MCF 10A (cell line): ENCODE results near the gene SLC7A8. TPM values are rescaled to one million over a fixed set of nuclear protein-coding genes. Genes with fewer than 3 reads are reported as not detected.

ENCODE experiments used
- BruUV-seq: library from RNA; stranded (reverse); fragments of 400-500 nt; replicated peaks from 2 replicates; lab custom pipeline; 2021; lab: Mats Ljungman, UMichigan
- CTCF ChIA-PET: fragments of 300-600 bp; sonication (Branson Sonifier 250); formaldehyde crosslinking; extraction: SDS; loops from one replicate; lab custom pipeline; 2021; ENCODE audit warnings: antibody characterized with exemption, inconsistent platforms; lab: Yijun Ruan, JAX
- POLR2A ChIA-PET: fragments of 300-600, 350-650 bp; sonication (Branson Sonifier 250); formaldehyde crosslinking; extraction: SDS; loops from one replicate; lab custom pipeline; 2020; ENCODE audit warnings: antibody characterized with exemption, inconsistent platforms; lab: Yijun Ruan, JAX
- DNase-seq: peaks from one replicate; pipeline ENCODE4 v3.0.0-alpha.2; 2018; ENCODE audit not compliant: unreplicated experiment
- H3K27ac Mint-ChIP-seq: one replicate; pipeline ENCODE4 v1.8.0; 2022; ENCODE audit warnings: mild to moderate bottlenecking, low read depth, mixed read lengths; ENCODE audit not compliant: unreplicated experiment
- H3K27me3 Mint-ChIP-seq: one replicate; pipeline ENCODE4 v1.8.0; 2022; ENCODE audit warnings: mixed read lengths; ENCODE audit not compliant: insufficient read depth, unreplicated experiment
- H3K36me3 Mint-ChIP-seq: one replicate; pipeline ENCODE4 v1.8.0; 2022; ENCODE audit warnings: mild to moderate bottlenecking, moderate library complexity, mixed read lengths; ENCODE audit not compliant: insufficient read depth, unreplicated experiment
- H3K4me1 Mint-ChIP-seq: one replicate; pipeline ENCODE4 v1.8.0; 2022; ENCODE audit warnings: mixed read lengths; ENCODE audit not compliant: insufficient read depth, unreplicated experiment
- H3K4me3 Mint-ChIP-seq: one replicate; pipeline ENCODE4 v1.8.0; 2022; ENCODE audit warnings: mild to moderate bottlenecking, moderate library complexity, mixed read lengths; ENCODE audit not compliant: unreplicated experiment
- H3K9me3 Mint-ChIP-seq: one replicate; pipeline ENCODE4 v1.8.0; 2022; ENCODE audit warnings: mixed read lengths; ENCODE audit not compliant: unreplicated experiment
- CTCF ChIP-seq: fragments of 200-600 bp; IDR thresholded peaks from one replicate; pipeline ENCODE4 v1.8.0; 2022; ENCODE audit warnings: antibody characterized with exemption, mild to moderate bottlenecking; ENCODE audit not compliant: unreplicated experiment
- intact Hi-C: fragments of 100-400 bp; cut with micrococcal nuclease; formaldehyde crosslinking; loops from 2 replicates; pipeline ENCODE4 v1.14.1; 2022
- total RNA-seq: library from RNA; stranded (reverse); gene quantifications from 2 replicates; pipeline ENCODE4 v1.2.3, GENCODE V29; 2022

SLC7A8 gene
- total RNA-seq, 1 experiment from 2014 or later = 2.4 TPM

DNA sequence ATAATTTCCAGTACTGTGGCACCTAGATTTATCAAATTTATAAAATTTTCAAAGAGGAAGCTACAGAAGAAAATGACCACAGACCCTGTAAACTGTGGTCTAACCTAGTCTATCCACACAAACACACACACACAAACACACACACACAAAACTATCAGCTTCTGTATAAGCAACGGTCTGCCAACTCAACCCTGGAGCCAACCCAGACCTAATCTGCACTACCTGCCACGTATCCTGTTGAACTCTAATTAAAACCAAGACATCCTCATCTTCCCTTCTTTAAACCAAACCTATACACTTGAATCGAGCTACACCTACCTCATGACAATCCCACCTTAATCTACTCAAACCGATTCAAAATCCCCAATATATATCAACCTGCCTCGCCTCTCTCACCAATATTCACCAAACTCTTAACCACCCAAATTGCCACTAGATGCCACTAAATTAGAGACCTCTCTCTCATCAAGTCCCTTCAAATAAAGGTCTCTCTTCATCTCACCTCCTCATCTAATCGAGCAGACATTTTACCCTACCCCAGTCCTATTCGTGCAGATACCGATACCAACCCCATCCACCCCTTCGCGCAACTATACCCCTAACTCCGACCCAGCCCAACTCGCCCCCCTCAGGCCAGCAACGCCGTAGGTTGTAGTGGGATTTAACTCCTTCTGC, 89.3 kb downstream of the SLC7A8 start:
- no peak for TF ChIP-seq CTCF
- Mint-ChIP-seq H3K9me3 (no peaks in the 10 kb centered on the region), H3K27me3 (no peaks in the 10 kb centered on the region), H3K4me1 (peaks cover 21% of the 10 kb centered on the region), H3K4me3 (no peak overlapping the region), H3K27ac (no peak overlapping the region), H3K36me3 (peaks cover 60% of the 10 kb centered on the region)
- no peak for DNase-seq
- ChIA-PET POLR2A (interaction anchor here (0.5 to 3.8 kb wide), 46 partner anchors 9 to 1053 kb away, joined by 3 to 74 read pairs (median 5); partner anchors contain the start of genes AJUBA, DAD1, DCAF11 and EMC9), CTCF (interaction anchor here (0.6 to 3.7 kb wide), 17 partner anchors 11 to 939 kb away, joined by 3 to 54 read pairs (median 5); partner anchors contain the start of gene CDH24)
- intact Hi-C loops = loop anchor here (2.0 kb wide), 2 partner anchors 15 to 61 kb away; no protein-coding TSS in a partner anchor
- BruUV-seq = no TSS peak

DNA sequence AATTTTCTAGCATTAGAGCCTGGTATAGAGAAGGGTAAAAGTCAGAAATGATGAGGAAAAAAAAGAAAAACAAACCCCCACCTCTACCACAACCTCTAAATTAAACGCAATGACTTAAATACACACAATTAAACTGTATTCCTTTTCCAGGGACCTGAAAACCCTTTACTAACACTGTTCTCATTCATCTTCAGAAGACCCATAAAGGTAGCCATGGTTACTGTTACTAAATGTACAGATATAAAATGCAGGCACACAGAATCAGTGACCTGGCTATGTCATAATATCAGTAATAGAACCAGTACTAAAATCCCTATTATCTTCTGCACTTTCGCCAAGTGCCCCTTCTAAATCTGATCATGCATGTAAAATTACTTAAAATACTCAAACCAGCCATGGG, 89.9 kb downstream of the SLC7A8 start:
- no peak for TF ChIP-seq CTCF
- Mint-ChIP-seq H3K27ac (no peak overlapping the region), H3K4me3 (no peak overlapping the region), H3K9me3 (no peaks in the 10 kb centered on the region), H3K4me1 (peaks cover 21% of the 10 kb centered on the region), H3K27me3 (no peaks in the 10 kb centered on the region), H3K36me3 (peaks cover 60% of the 10 kb centered on the region)
- ChIA-PET POLR2A (interaction anchor here (0.6 to 3.8 kb wide), 9 partner anchors 10 to 449 kb away, joined by 3 to 74 read pairs (median 27); partner anchors contain the start of genes AJUBA and PPP1R3E), CTCF (interaction anchor here (0.6 to 3.7 kb wide), 12 partner anchors 10 to 469 kb away, joined by 3 to 54 read pairs (median 6); partner anchors contain the start of gene CDH24)
- intact Hi-C loops = no loop called here
- no peak for DNase-seq
- BruUV-seq = no TSS peak

GRCh38 chr14:23093104-23093503, 90.4 kb downstream of the SLC7A8 start:
- POLR2A ChIA-PET = no interaction called here
- CTCF ChIA-PET = interaction anchor here (0.5 to 8.9 kb wide), 3 partner anchors 15 to 109 kb away, joined by 4 to 105 read pairs (median 22); no protein-coding TSS in a partner anchor

More at GRCh38 chr14:23093104-23093503, 90.4 kb downstream of the SLC7A8 start:
- TF ChIP-seq CTCF = no peak
- no peak overlapping the region for H3K4me3 Mint-ChIP-seq
- intact Hi-C loops = no loop called here
- peaks cover 60% of the 10 kb centered on the region for H3K36me3 Mint-ChIP-seq
- peaks cover 21% of the 10 kb centered on the region for H3K4me1 Mint-ChIP-seq
- no peak overlapping the region for H3K27ac Mint-ChIP-seq
- no peak for DNase-seq
- H3K9me3 Mint-ChIP-seq = no peaks in the 10 kb centered on the region
- BruUV-seq = no TSS peak
- no peaks in the 10 kb centered on the region for H3K27me3 Mint-ChIP-seq
